Measurements from ENCODE around the gene KRT13.

Gene KRT13

GRCh38 chr17:41548844-41549595 is 43.6 kb upstream of the KRT13 start:
- TF ChIP-seq, protein P1, sequence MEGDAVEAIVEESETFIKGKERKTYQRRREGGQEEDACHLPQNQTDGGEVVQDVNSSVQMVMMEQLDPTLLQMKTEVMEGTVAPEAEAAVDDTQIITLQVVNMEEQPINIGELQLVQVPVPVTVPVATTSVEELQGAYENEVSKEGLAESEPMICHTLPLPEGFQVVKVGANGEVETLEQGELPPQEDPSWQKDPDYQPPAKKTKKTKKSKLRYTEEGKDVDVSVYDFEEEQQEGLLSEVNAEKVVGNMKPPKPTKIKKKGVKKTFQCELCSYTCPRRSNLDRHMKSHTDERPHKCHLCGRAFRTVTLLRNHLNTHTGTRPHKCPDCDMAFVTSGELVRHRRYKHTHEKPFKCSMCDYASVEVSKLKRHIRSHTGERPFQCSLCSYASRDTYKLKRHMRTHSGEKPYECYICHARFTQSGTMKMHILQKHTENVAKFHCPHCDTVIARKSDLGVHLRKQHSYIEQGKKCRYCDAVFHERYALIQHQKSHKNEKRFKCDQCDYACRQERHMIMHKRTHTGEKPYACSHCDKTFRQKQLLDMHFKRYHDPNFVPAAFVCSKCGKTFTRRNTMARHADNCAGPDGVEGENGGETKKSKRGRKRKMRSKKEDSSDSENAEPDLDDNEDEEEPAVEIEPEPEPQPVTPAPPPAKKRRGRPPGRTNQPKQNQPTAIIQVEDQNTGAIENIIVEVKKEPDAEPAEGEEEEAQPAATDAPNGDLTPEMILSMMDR (conservative IDR thresholded peaks at IDR 0.05): peak; percentile 99
- TF ChIP-seq ZFX (IDR thresholded peaks at IDR 0.05): no peak
- H3K27ac ChIP-seq: peak overlapping the region; percentile 18

- TF ChIP-seq, protein P1 (conservative IDR thresholded peaks at IDR 0.05): no peak
- no peak for TF ChIP-seq ZFX (IDR thresholded peaks at IDR 0.05)
- H3K27ac ChIP-seq: no peak overlapping the region
Observed at GRCh38 chr17:41547921-41548843, 42.8 kb upstream of the KRT13 start.

- H3K27ac ChIP-seq: no peak overlapping the region
Observed at GRCh38 chr17:41547378-41547841, 42.0 kb upstream of the KRT13 start.

DNA sequence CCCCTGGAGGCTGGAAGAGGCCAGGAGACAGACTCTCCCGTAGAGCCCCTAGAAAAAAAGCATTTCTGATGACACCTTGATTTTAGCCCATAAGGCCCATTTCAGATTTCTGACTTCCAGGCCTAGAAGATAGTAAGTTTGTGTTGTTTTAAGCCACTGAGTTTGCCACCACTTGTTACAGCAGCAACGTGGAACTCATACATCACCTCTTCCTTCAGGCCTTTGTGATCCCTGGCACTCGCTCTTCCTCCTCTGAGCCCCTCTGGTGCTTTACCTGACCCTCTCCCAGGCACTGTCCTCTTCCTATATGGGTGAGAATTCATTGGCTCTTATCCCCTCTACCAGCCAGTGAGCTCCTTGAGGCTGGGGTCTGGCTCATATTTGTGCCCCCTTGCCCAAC is 41.4 kb upstream of the KRT13 start:
- H3K27ac ChIP-seq: no peak overlapping the region
- TF ChIP-seq, protein P1 (conservative IDR thresholded peaks at IDR 0.05): no peak
- TF ChIP-seq ZFX (IDR thresholded peaks at IDR 0.05): no peak

More at GRCh38 chr17:41547378-41547841, 42.0 kb upstream of the KRT13 start:
- TF ChIP-seq, protein P1 (conservative IDR thresholded peaks at IDR 0.05): no peak
- TF ChIP-seq ZFX (IDR thresholded peaks at IDR 0.05): no peak

DNA sequence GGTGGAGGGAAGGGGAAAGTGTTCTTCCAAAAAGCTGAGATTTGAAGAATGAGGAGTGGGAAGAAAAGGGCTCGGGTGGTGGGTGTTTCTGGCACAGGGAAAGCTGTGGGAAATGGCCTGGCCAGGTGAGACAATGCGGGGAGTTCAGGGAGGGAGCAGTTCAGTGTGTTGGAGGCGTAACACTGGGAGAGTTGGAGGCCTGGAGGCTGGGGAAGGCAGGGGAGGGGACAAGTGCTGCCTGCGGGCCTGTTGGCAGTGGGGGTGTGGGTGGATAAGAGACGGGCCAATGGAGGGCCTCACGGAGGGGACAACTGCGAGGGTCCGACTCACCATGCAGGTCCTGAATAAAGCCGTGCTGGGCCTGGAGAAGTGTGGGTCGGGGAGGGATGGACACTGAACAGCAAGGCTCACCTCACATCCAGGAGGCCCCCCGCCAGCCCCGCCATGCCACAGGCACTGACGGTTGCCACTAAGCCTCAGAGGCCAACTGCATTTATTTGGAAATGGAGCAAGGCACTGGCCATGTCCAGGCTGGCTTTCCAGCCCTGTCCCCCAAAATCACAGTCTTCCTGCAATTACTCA is 40.5 kb upstream of the KRT13 start:
- TF ChIP-seq, protein P1 (conservative IDR thresholded peaks at IDR 0.05): no peak
- no peak for TF ChIP-seq ZFX (IDR thresholded peaks at IDR 0.05)
- H3K27ac ChIP-seq: no peak overlapping the region

- TF ChIP-seq ZFX (IDR thresholded peaks at IDR 0.05): no peak
- TF ChIP-seq, protein P1 (conservative IDR thresholded peaks at IDR 0.05): no peak
- H3K27ac ChIP-seq: no peak overlapping the region
Observed at GRCh38 chr17:41544935-41545334, 39.5 kb upstream of the KRT13 start.
